Sciatic nerve (tissue), 2 donors: ENCODE measurements around the gene ASF1B. TPM values are rescaled to one million over a fixed set of nuclear protein-coding genes. Genes with fewer than 3 reads are reported as not detected.
A peak's percentile ranks its signal among the peaks of the same experiment; 100 is the strongest.

Source experiments
- ATAC-seq: fragments of 200-7000 bp; cut with Tn5 transposase; one replicate; pipeline ENCODE4 v1.9.1; 2020; ENCODE audit warnings: mild to moderate bottlenecking, moderate library complexity
- DNase-seq: peaks from one replicate; pipeline ENCODE4 v3.0.0-alpha.2; 2020; ENCODE audit warnings: low spot score
- intact Hi-C: fragments of 100-400 bp; cut with DNase I; formaldehyde crosslinking; loops from one replicate; pipeline ENCODE4 v1.14.2; 2022
- total RNA-seq: library from RNA; stranded (reverse); fragmentation: NEBNext Ultra II Directional; extraction: Animal tissue kit (Norgen Biotek cat#: 25700); gene quantifications from one replicate; pipeline ENCODE4 v1.2.1, GENCODE V29; 2021
- donor health status: DM: no; HTN: no; CAD: no.
- donor health status: DM: no; HTN: no; CAD: no.

The ASF1B gene
- total RNA-seq, 1 donor from 2014 or later, result 0.22 TPM

GRCh38 chr19:14142262-14143190 is 6.1 kb upstream of the ASF1B start:
- DNase-seq (no peak), ATAC-seq (no peak)
- intact Hi-C loops, result no loop called here

- intact Hi-C loops, result no loop called here
- ATAC-seq, result no peak
- DNase-seq, result no peak
These were observed 4.7 kb upstream of the ASF1B start for GRCh38 chr19:14141041-14141440.

- no peak for ATAC-seq
- DNase-seq, result no peak
- intact Hi-C loops, result loop anchor here (10.0 kb wide), 1 partner anchor 55 kb away; the partner anchor contains the start of gene C19orf67
These were observed 3.6 kb upstream of the ASF1B start for GRCh38 chr19:14139944-14140343.

GRCh38 chr19:14138576-14139265 is 2.3 kb upstream of the ASF1B start:
- ATAC-seq (no peak), DNase-seq (no peak)
- intact Hi-C loops, result loop anchor here (10.0 kb wide), 1 partner anchor 54 kb away; the partner anchor contains the start of gene C19orf67

GRCh38 chr19:14135985-14136508 is 342 bp downstream of the ASF1B start:
- intact Hi-C loops, result loop anchor here (10.0 kb wide), 1 partner anchor 51 kb away; the partner anchor contains the start of gene C19orf67
- ATAC-seq (no peak), DNase-seq (peak; percentile 69)

- ATAC-seq (no peak), DNase-seq (no peak)
- intact Hi-C loops, result loop anchor here (10.0 kb wide), 1 partner anchor 51 kb away; the partner anchor contains the start of gene C19orf67
These were observed 1.0 kb downstream of the ASF1B start for GRCh38 chr19:14135355-14135754.

GRCh38 chr19:14127929-14128509 is 8.4 kb downstream of the ASF1B start:
- intact Hi-C loops, result no loop called here
- DNase-seq (no peak), ATAC-seq (peak; percentile 83)

GRCh38 chr19:14127176-14127575 is 9.2 kb downstream of the ASF1B start:
- DNase-seq (no peak), ATAC-seq (peak; percentile 74)
- intact Hi-C loops, result no loop called here

GRCh38 chr19:14122924-14123323 is 13.5 kb downstream of the ASF1B start:
- DNase-seq (no peak), ATAC-seq (no peak)
- intact Hi-C loops, result no loop called here

GRCh38 chr19:14120497-14120780 is 15.9 kb downstream of the ASF1B start:
- ATAC-seq (no peak), DNase-seq (no peak)
- intact Hi-C loops, result no loop called here

GRCh38 chr19:14119644-14120496 is 16.5 kb downstream of the ASF1B start:
- intact Hi-C loops, result no loop called here
- ATAC-seq (no peak), DNase-seq (no peak)

GRCh38 chr19:14119146-14119545 is 17.2 kb downstream of the ASF1B start:
- DNase-seq (no peak), ATAC-seq (no peak)
- intact Hi-C loops, result no loop called here

GRCh38 chr19:14118165-14119051 is 18.0 kb downstream of the ASF1B start:
- DNase-seq, result peak; percentile 86
- intact Hi-C loops, result no loop called here
- ATAC-seq, result peak; percentile 78

- ATAC-seq, result peak; percentile 95
- DNase-seq, result peak; percentile 99
- intact Hi-C loops, result no loop called here
These were observed 18.7 kb downstream of the ASF1B start, which contains the start of gene PRKACA for GRCh38 chr19:14117668-14118164. Gene PRKACA (minus strand): TSS chr19:14117762. CDS start chr19:14117547, 215 bp downstream.

GRCh38 chr19:14116918-14117578 is 19.3 kb downstream of the ASF1B start:
- intact Hi-C loops, result no loop called here
- ATAC-seq, result no peak
- DNase-seq, result peak; percentile 77

GRCh38 chr19:14116525-14116917 is 19.9 kb downstream of the ASF1B start:
- ATAC-seq, result no peak
- intact Hi-C loops, result no loop called here
- DNase-seq, result no peak

GRCh38 chr19:14115756-14116155 is 20.6 kb downstream of the ASF1B start:
- intact Hi-C loops, result no loop called here
- ATAC-seq (no peak), DNase-seq (no peak)
